Kidney (tissue), 14 donors: ENCODE measurements around the gene CDCP2. TPM values are rescaled to one million over a fixed set of nuclear protein-coding genes. Genes with fewer than 3 reads are reported as not detected.
A peak's percentile ranks its signal among the peaks of the same experiment; 100 is the strongest.

ENCODE experiments used
- DNase-seq, 5 donors: peaks; one replicate each; pipeline ENCODE4 v3.0.0-alpha.2; 2013 to 2020
- FAIRE-seq: peaks from 2 replicates; lab custom pipeline; 2012; peaks lifted over from hg19 to GRCh38; lab: Jason Lieb, UNC
- H3K27ac ChIP-seq, 2 donors: one replicate each; pipeline ENCODE4 v1.7.0; 2013; ENCODE audit warnings: low read depth in 2 of 2, low read length in 2 of 2, inconsistent platforms in 1 of 2
- H3K27me3 ChIP-seq: one replicate; pipeline ENCODE4 v1.7.1; 2013; ENCODE audit warnings: low read length, inconsistent platforms; ENCODE audit not compliant: control insufficient read depth, insufficient read depth
- H3K36me3 ChIP-seq, 3 donors: one replicate each; pipeline versions ENCODE4 v1.7.0 to v1.7.1; 2013; ENCODE audit warnings: low read length in 3 of 3, control low read depth in 1 of 3, inconsistent platforms in 1 of 3; ENCODE audit not compliant: insufficient read depth in 3 of 3, control insufficient read depth in 2 of 3
- H3K4me1 ChIP-seq, 3 donors: one replicate each; pipeline versions ENCODE4 v1.7.0 to v1.7.1; 2013; ENCODE audit warnings: low read length in 3 of 3, inconsistent platforms in 1 of 3, low read depth in 1 of 3; ENCODE audit not compliant: control insufficient read depth in 2 of 3, insufficient read depth in 2 of 3
- H3K4me3 ChIP-seq, 3 donors: one replicate each; pipeline versions ENCODE4 v1.7.0 to v1.8.1; 2013; ENCODE audit warnings: low read length in 3 of 3, control low read depth in 1 of 3, inconsistent platforms in 1 of 3
- H3K9ac ChIP-seq, 3 donors: one replicate each; pipeline versions ENCODE4 v1.7.0 to v1.7.1; 2013; ENCODE audit warnings: low read length in 3 of 3, control low read depth in 1 of 3, inconsistent platforms in 1 of 3
- H3K9me3 ChIP-seq, 3 donors: one replicate each; pipeline versions ENCODE4 v1.7.0 to v1.7.1; 2013; ENCODE audit warnings: low read length in 3 of 3, control low read depth in 1 of 3, inconsistent platforms in 1 of 3; ENCODE audit not compliant: control insufficient read depth in 2 of 3, insufficient read depth in 1 of 3
- CTCF ChIP-seq: IDR thresholded peaks from 3 replicates; pipeline ENCODE4 v1.5.1; 2012; ENCODE audit warnings: mild to moderate bottlenecking, moderate library complexity, borderline replicate concordance; ENCODE audit not compliant: insufficient read depth; ENCODE audit errors: extremely low read depth
- intact Hi-C: fragments of 100-400 bp; cut with DNase I; formaldehyde crosslinking; loops from one replicate; pipeline ENCODE4 v1.11.1; 2022
- polyA plus RNA-seq: library from polyadenylated mRNA; stranded (reverse); fragments of 350-450 nt; fragmentation: Illumina TruSeq; extraction: RNeasy Lipid Tissue Mini Kit (QIAGEN cat#74804); gene quantifications from one replicate; pipeline ENCODE4 v1.2.3, GENCODE V29; 2014; ENCODE audit warnings: low read depth, low replicate concordance; ENCODE audit not compliant: insufficient read depth
- total RNA-seq: library from RNA; stranded (reverse); fragmentation: NEBNext Ultra II Directional; extraction: Animal tissue kit (Norgen Biotek cat#: 25700); gene quantifications from one replicate; pipeline ENCODE4 v1.2.1, GENCODE V29; 2021
- donor health status: control.
- donor health status: control.
- donor health status: control.
- donor health status: control.
- donor health status: control.
- donor health status: DM: yes; HTN: yes; CAD: no.
- donor health status: Normal renal cell carcinoma (clear cell type).

The CDCP2 gene
- total and polyA plus RNA-seq, 2 donors from 2014 or later, result 0.54 TPM; not detected in 1

- Histone ChIP-seq H3K27ac (no peak overlapping the region), H3K9me3 (no peaks in the 10 kb centered on the region), H3K4me3 (no peak overlapping the region), H3K36me3 (peaks cover 0 to 5% (median 0%) of the 10 kb centered on the region in 3 donors), H3K4me1 (peaks cover 0 to 6% (median 5%) of the 10 kb centered on the region in 3 donors), H3K27me3 (no peaks in the 10 kb centered on the region), H3K9ac (no peak overlapping the region)
- FAIRE-seq (no peak), DNase-seq (no peak)
- intact Hi-C loops, result no loop called here
- TF ChIP-seq CTCF, result no peak
Measured at GRCh38 chr1:54178296-54179070, 25.7 kb upstream of the CDCP2 start.

- DNase-seq, result peak in 1 of 5 donors; percentile 31
- peaks cover 0 to 5% (median 0%) of the 10 kb centered on the region in 3 donors for H3K36me3 ChIP-seq
Measured at GRCh38 chr1:54177726-54178125, 24.9 kb upstream of the CDCP2 start.

GRCh38 chr1:54176621-54177327 is 24.0 kb upstream of the CDCP2 start:
- H3K4me3 ChIP-seq, result no peak overlapping the region
- H3K27me3 ChIP-seq, result no peaks in the 10 kb centered on the region
- peaks cover 0 to 17% (median 13%) of the 10 kb centered on the region in 3 donors for H3K4me1 ChIP-seq
- H3K9ac ChIP-seq, result no peak overlapping the region
- H3K27ac ChIP-seq, result no peak overlapping the region
- FAIRE-seq (no peak), DNase-seq (peak in 1 of 5 donors; percentile 40)
- no peak for TF ChIP-seq CTCF
- no peaks in the 10 kb centered on the region for H3K9me3 ChIP-seq
- H3K36me3 ChIP-seq, result peaks cover 0 to 5% (median 0%) of the 10 kb centered on the region in 3 donors
- intact Hi-C loops, result no loop called here

More at GRCh38 chr1:54177726-54178125, 24.9 kb upstream of the CDCP2 start:
- Histone ChIP-seq H3K27ac (no peak overlapping the region), H3K27me3 (no peaks in the 10 kb centered on the region), H3K9me3 (no peaks in the 10 kb centered on the region), H3K4me3 (no peak overlapping the region), H3K4me1 (peaks cover 0 to 12% (median 11%) of the 10 kb centered on the region in 3 donors), H3K9ac (no peak overlapping the region)
- no peak for FAIRE-seq
- no peak for TF ChIP-seq CTCF
- intact Hi-C loops, result no loop called here
